Right ventricle myocardium superior (tissue), 1 donor: ENCODE results near the gene MACF1. TPM values are rescaled to one million over a fixed set of nuclear protein-coding genes. Genes with fewer than 3 reads are reported as not detected.

ENCODE experiments used
- ATAC-seq: fragments of 200-7000 bp; cut with Tn5 transposase; one replicate; pipeline ENCODE4 v1.9.1; 2020; ENCODE audit warnings: mild to moderate bottlenecking; ENCODE audit not compliant: poor library complexity
- DNase-seq: peaks from one replicate; pipeline ENCODE4 v3.0.0-alpha.2; 2020
- intact Hi-C: fragments of 100-400 bp; cut with DNase I; formaldehyde crosslinking; loops from one replicate; pipeline ENCODE4 v1.11.2; 2022
- total RNA-seq: library from RNA; stranded (reverse); fragmentation: NEBNext Ultra II Directional; extraction: Animal tissue kit (Norgen Biotek cat#: 25700); gene quantifications from one replicate; pipeline ENCODE4 v1.2.1, GENCODE V29; 2021
- donor health status: DM: no; HTN: yes; CAD: no; lungs with severe emphysema.

Gene MACF1
- total RNA-seq, 1 donor from 2014 or later, result 200 TPM

- ATAC-seq (no peak), DNase-seq (no peak)
- intact Hi-C loops, result no loop called here
Observed at GRCh38 chr1:39394059-39394458, 189.6 kb downstream of the MACF1 start.

- intact Hi-C loops, result no loop called here
- peak; percentile 28 for ATAC-seq
- no peak for DNase-seq
Observed at GRCh38 chr1:39394598-39394997, 190.1 kb downstream of the MACF1 start.

GRCh38 chr1:39395357-39395831 is 190.9 kb downstream of the MACF1 start:
- DNase-seq (no peak), ATAC-seq (peak; percentile 44)
- intact Hi-C loops, result no loop called here

- intact Hi-C loops, result no loop called here
- ATAC-seq, result no peak
- no peak for DNase-seq
Observed at GRCh38 chr1:39396671-39397070, 192.2 kb downstream of the MACF1 start.

- ATAC-seq (no peak), DNase-seq (no peak)
- intact Hi-C loops, result no loop called here
Observed at GRCh38 chr1:39397487-39397886, 193.0 kb downstream of the MACF1 start.

- peak; percentile 50 for DNase-seq
- intact Hi-C loops, result no loop called here
- ATAC-seq, result peak; percentile 75
Observed at GRCh38 chr1:39398278-39399021, 194.0 kb downstream of the MACF1 start.

GRCh38 chr1:39401106-39401505 is 196.6 kb downstream of the MACF1 start:
- ATAC-seq, result no peak
- intact Hi-C loops, result no loop called here

GRCh38 chr1:39404876-39405275 is 200.4 kb downstream of the MACF1 start:
- no peak for DNase-seq
- no peak for ATAC-seq
- intact Hi-C loops, result no loop called here

More at GRCh38 chr1:39401106-39401505, 196.6 kb downstream of the MACF1 start:
- DNase-seq, result no peak

GRCh38 chr1:39405358-39405757 is 200.9 kb downstream of the MACF1 start:
- ATAC-seq (no peak), DNase-seq (no peak)
- intact Hi-C loops, result no loop called here

- intact Hi-C loops, result no loop called here
- ATAC-seq (no peak), DNase-seq (no peak)
Observed at GRCh38 chr1:39406533-39407450, 202.3 kb downstream of the MACF1 start.

- intact Hi-C loops, result no loop called here
- DNase-seq, result no peak
- ATAC-seq, result no peak
Observed at GRCh38 chr1:39407510-39407895, 203.0 kb downstream of the MACF1 start.

GRCh38 chr1:39407896-39408640 is 203.6 kb downstream of the MACF1 start:
- DNase-seq (no peak), ATAC-seq (no peak)
- intact Hi-C loops, result no loop called here

GRCh38 chr1:39408641-39409054 is 204.2 kb downstream of the MACF1 start:
- peak; percentile 92 for ATAC-seq
- peak; percentile 98 for DNase-seq
- intact Hi-C loops, result no loop called here

- DNase-seq, result peak; percentile 69
- intact Hi-C loops, result no loop called here
- ATAC-seq, result peak; percentile 21
Observed at GRCh38 chr1:39409055-39409816, 204.7 kb downstream of the MACF1 start.

GRCh38 chr1:39410915-39411436 is 206.5 kb downstream of the MACF1 start:
- intact Hi-C loops, result no loop called here
- DNase-seq, result peak; percentile 88
- ATAC-seq, result peak; percentile 31

GRCh38 chr1:39411526-39412478 is 207.3 kb downstream of the MACF1 start:
- intact Hi-C loops, result no loop called here
- no peak for DNase-seq
- no peak for ATAC-seq

GRCh38 chr1:39412892-39413291 is 208.4 kb downstream of the MACF1 start:
- intact Hi-C loops, result no loop called here
- DNase-seq (no peak), ATAC-seq (no peak)
